ENCODE results near the gene PSME2. TPM values are rescaled to one million over a fixed set of nuclear protein-coding genes. Genes with fewer than 3 reads are reported as not detected.

Gene PSME2
- total and polyA plus RNA-seq, 9 of the 15 experiments (the other 6 are each of a cell fraction or from before 2014, with no cell fraction given): 111 to 579 (median 159) TPM

- no peak for TF ChIP-seq NR0B1 (IDR thresholded peaks at IDR 0.05; ENCODE audit: partially characterized antibody)
- TF ChIP-seq SIN3A (IDR thresholded peaks at IDR 0.05; ENCODE audit: borderline replicate concordance in 2 of 2, control insufficient read depth in 1 of 2, low read depth in 2 of 2, low read length in 2 of 2): peak in 1 of 2 experiments; percentile 7; a peak in 1 of 4 replicates
- TF ChIP-seq NCOA6 (IDR thresholded peaks at IDR 0.05): 0 out of 2 replicates have a peak, but pooled peaks have one; percentile 24
- no peak for TF ChIP-seq THRAP3 (IDR thresholded peaks at IDR 0.05; ENCODE audit: borderline replicate concordance)
- TF ChIP-seq ELF2 (CRISPR knock-in tag; IDR thresholded peaks at IDR 0.05): no peak
- TF ChIP-seq ZNF224 (CRISPR knock-in tag; IDR thresholded peaks at IDR 0.05): no peak
- TF ChIP-seq POLR2AphosphoS5 (IDR thresholded peaks at IDR 0.05; ENCODE audit: control insufficient read depth, insufficient read depth, low read depth, low read length): peak; percentile 50; the same call in 1 of the 2 replicates
- TF ChIP-seq ARID2 (IDR thresholded peaks at IDR 0.05): no peak
- TF ChIP-seq JUN (IDR thresholded peaks at IDR 0.05; ENCODE audit: borderline replicate concordance, low read depth, low read length): no peak
- no peak for TF ChIP-seq JUN (CRISPR knock-in tag; IDR thresholded peaks at IDR 0.05; ENCODE audit: borderline replicate concordance)
- no peak for TF ChIP-seq TCFL5 (CRISPR knock-in tag; conservative IDR thresholded peaks at IDR 0.05)
- no peak for TF ChIP-seq ZNF76 (CRISPR knock-in tag; IDR thresholded peaks at IDR 0.05; ENCODE audit: borderline replicate concordance)
- no peak for TF ChIP-seq ZNF263 (CRISPR knock-in tag; IDR thresholded peaks at IDR 0.05; ENCODE audit: borderline replicate concordance)
- TF ChIP-seq HCFC1 (IDR thresholded peaks at IDR 0.05; ENCODE audit: low read depth, low read length): 0 out of 2 replicates have a peak, but pooled peaks have one; percentile 5
- no peak for TF ChIP-seq ZBTB11 (CRISPR knock-in tag; IDR thresholded peaks at IDR 0.05)
- TF ChIP-seq ZNF134 (CRISPR knock-in tag; conservative IDR thresholded peaks at IDR 0.05): no peak
- TF ChIP-seq ZNF780A (CRISPR knock-in tag; IDR thresholded peaks at IDR 0.05): no peak
- no peak for TF ChIP-seq ZBTB2 (IDR thresholded peaks at IDR 0.05)
- no peak for TF ChIP-seq SRSF1 (IDR thresholded peaks at IDR 0.05; ENCODE audit: low read depth, low read length)
- TF ChIP-seq SREBF2 (CRISPR knock-in tag; IDR thresholded peaks at IDR 0.05): no peak
- no peak for TF ChIP-seq FUS (optimal IDR thresholded peaks at IDR 0.05; ENCODE audit: low read depth, low read length)
- peak; percentile 90 for TF ChIP-seq CEBPB (tag; IDR thresholded peaks at IDR 0.05)
- TF ChIP-seq KAT2B (IDR thresholded peaks at IDR 0.05; ENCODE audit: low read depth, low read length): no peak
These were observed 32.4 kb downstream of the PSME2 start (continued) for GRCh38 chr14:24113801-24114531.

Measured in K562 (cell line).